HepG2 (cell line): Measurements from ENCODE around the gene SPACA4. TPM values are rescaled to one million over a fixed set of nuclear protein-coding genes. Genes with fewer than 3 reads are reported as not detected.
A peak's percentile ranks its signal among the peaks of the same experiment; 100 is the strongest.

Experiments
- IKZF1 ChIP-seq: fragments of 450-650 bp; IDR thresholded peaks from 2 replicates; pipeline ENCODE4 v1.7.1; 2016
- NR2F6 ChIP-seq, 2 experiments: IDR thresholded peaks; 2 replicates each; pipeline ENCODE4 v1.6.1; 2016; ENCODE audit warnings: antibody characterized with exemption in 1 of 2, mild to moderate bottlenecking in 1 of 2
- REST ChIP-seq, 2 experiments: IDR thresholded peaks; 2 replicates each; pipeline ENCODE4 v1.6.1; 2011 to 2012; ENCODE audit warnings: low read length in 2 of 2, borderline replicate concordance in 1 of 2, low read depth in 1 of 2, mild to moderate bottlenecking in 1 of 2, moderate library complexity in 1 of 2
- SRSF4 ChIP-seq: fragments of 200-400 bp; formaldehyde crosslinking; IDR thresholded peaks from one replicate; pipeline ENCODE4 v1.6.1; 2018; ENCODE audit warnings: mild to moderate bottlenecking, low read depth, low read length, moderate library complexity; ENCODE audit not compliant: poor library complexity, severe bottlenecking
- TFDP1 ChIP-seq: IDR thresholded peaks from 2 replicates; pipeline ENCODE4 v1.6.1; 2016; ENCODE audit warnings: missing compliant biosample characterization, missing genetic modification reagents, borderline replicate concordance
- TOPORS ChIP-seq: sonication (generic); formaldehyde crosslinking; IDR thresholded peaks from 2 replicates; pipeline ENCODE4 v1.8.0; 2023; ENCODE audit warnings: mild to moderate bottlenecking, missing genetic modification reagents
- ZBTB1 ChIP-seq: sonication (generic); formaldehyde crosslinking; IDR thresholded peaks from 2 replicates; pipeline ENCODE4 v1.4.0; 2020; ENCODE audit warnings: missing genetic modification reagents, borderline replicate concordance
- ZBTB21 ChIP-seq: sonication (generic); formaldehyde crosslinking; IDR thresholded peaks from 2 replicates; pipeline ENCODE4 v1.4.0; 2020; ENCODE audit warnings: missing genetic modification reagents
- ZBTB39 ChIP-seq: sonication (generic); formaldehyde crosslinking; IDR thresholded peaks from 2 replicates; pipeline ENCODE4 v1.5.0; 2020; ENCODE audit warnings: missing genetic modification reagents
- ZC3H4 ChIP-seq: sonication (generic); formaldehyde crosslinking; IDR thresholded peaks from 2 replicates; pipeline ENCODE4 v1.4.0; 2020; ENCODE audit warnings: missing genetic modification reagents, borderline replicate concordance
- ZFP36L2 ChIP-seq: sonication (generic); formaldehyde crosslinking; IDR thresholded peaks from 2 replicates; pipeline ENCODE4 v1.4.0; 2020; ENCODE audit warnings: missing genetic modification reagents
- ZFP37 ChIP-seq: sonication (generic); formaldehyde crosslinking; IDR thresholded peaks from 2 replicates; pipeline ENCODE4 v1.4.0; 2020; ENCODE audit warnings: missing genetic modification reagents, borderline replicate concordance
- ZNF274 ChIP-seq: sonication (generic); formaldehyde crosslinking; IDR thresholded peaks from 2 replicates; pipeline ENCODE4 v1.5.1; 2020; ENCODE audit warnings: mild to moderate bottlenecking, missing genetic modification reagents
- ZNF281 ChIP-seq: sonication (generic); formaldehyde crosslinking; IDR thresholded peaks from 2 replicates; pipeline ENCODE4 v1.4.0; 2020; ENCODE audit warnings: missing genetic modification reagents, borderline replicate concordance
- ZNF512B ChIP-seq: sonication (generic); formaldehyde crosslinking; IDR thresholded peaks from 2 replicates; pipeline ENCODE4 v1.5.1; 2020; ENCODE audit warnings: missing genetic modification reagents, mild to moderate bottlenecking, borderline replicate concordance
- ZNF652 ChIP-seq: IDR thresholded peaks from 2 replicates; pipeline ENCODE4 v1.6.1; 2016; ENCODE audit warnings: low read depth, borderline replicate concordance
- polyA plus RNA-seq, 8 experiments: library from polyadenylated mRNA; depleted of rRNA in 3 of 8; stranded (reverse) in 7 of 8; unstranded in 1 of 8; fragments of >200 nt; fragmentation: Illumina TruSeq in 4 of 8; extraction: Trizol in 4 of 8; gene quantifications; 2 replicates each; pipeline versions ENCODE4 v1.2.1 to v1.2.3, GENCODE V29; 2011 to 2016; ENCODE audit warnings: low read depth in 4 of 8, missing spikeins in 1 of 8, mixed read lengths in 1 of 8; ENCODE audit not compliant: insufficient read depth in 1 of 8
- total RNA-seq, 5 experiments: library from RNA; depleted of rRNA; stranded (reverse); fragments of >200 nt; fragmentation: Illumina TruSeq; extraction: Trizol; gene quantifications; 2 replicates each; pipeline ENCODE4 v1.2.3, GENCODE V29; 2016; ENCODE audit warnings: low read depth in 1 of 5

SPACA4 gene
- total and polyA plus RNA-seq, 2 of the 13 experiments (the other 11 are each of a cell fraction or from before 2014, with no cell fraction given), result not detected

- TF ChIP-seq REST (IDR thresholded peaks at IDR 0.05; ENCODE audit: borderline replicate concordance in 1 of 2, low read depth in 1 of 2, low read length in 2 of 2) (no peak), IKZF1 (no peak), ZBTB21 (CRISPR knock-in tag) (no peak), TOPORS (CRISPR knock-in tag) (no peak), NR2F6 (IDR thresholded peaks at IDR 0.05) (no peak), NR2F6 (CRISPR knock-in tag; IDR thresholded peaks at IDR 0.05) (0 out of 2 replicates have a peak, but pooled peaks have one; percentile 32), TFDP1 (CRISPR knock-in tag) (no peak), ZC3H4 (CRISPR knock-in tag) (no peak), SRSF4 (no peak), ZNF652 (CRISPR knock-in tag) (no peak), ZNF512B (no peak), ZFP37 (CRISPR knock-in tag) (no peak), ZNF274 (CRISPR knock-in tag) (no peak), ZNF281 (no peak), ZFP36L2 (CRISPR knock-in tag) (no peak), ZBTB1 (CRISPR knock-in tag) (no peak), ZBTB39 (CRISPR knock-in tag) (no peak)
Measured at GRCh38 chr19:48588670-48589401, 17.7 kb upstream of the SPACA4 start (continued).
